GM18867 (cell line): ENCODE results near the gene NECTIN1.
A peak's percentile ranks its signal among the peaks of the same experiment; 100 is the strongest.

Experiments
- ATAC-seq: cut with Tn5 transposase; IDR thresholded peaks from one replicate; pipeline ENCODE4 v1.9.1; 2021; ENCODE audit warnings: mild to moderate bottlenecking, moderate library complexity; ENCODE audit not compliant: unreplicated experiment

The NECTIN1 gene

GRCh38 chr11:119676461-119677020 is 52.5 kb downstream of the NECTIN1 start:
- no peak for ATAC-seq

- ATAC-seq: peak; percentile 80
Measured at GRCh38 chr11:119673759-119674336, 55.2 kb downstream of the NECTIN1 start.

GRCh38 chr11:119673052-119673758 is 55.8 kb downstream of the NECTIN1 start:
- ATAC-seq: peak; percentile 8

GRCh38 chr11:119672597-119672996 is 56.4 kb downstream of the NECTIN1 start:
- no peak for ATAC-seq

GRCh38 chr11:119671561-119672015 is 57.4 kb downstream of the NECTIN1 start:
- ATAC-seq: no peak

- no peak for ATAC-seq
Measured at GRCh38 chr11:119671051-119671450, 57.9 kb downstream of the NECTIN1 start.

GRCh38 chr11:119669487-119669886 is 59.5 kb downstream of the NECTIN1 start:
- no peak for ATAC-seq

GRCh38 chr11:119668676-119669075 is 60.3 kb downstream of the NECTIN1 start:
- no peak for ATAC-seq

GRCh38 chr11:119666463-119667131 is 62.4 kb downstream of the NECTIN1 start:
- ATAC-seq: peak; percentile 79

- no peak for ATAC-seq
Measured at GRCh38 chr11:119666061-119666460, 62.9 kb downstream of the NECTIN1 start.

- ATAC-seq: no peak
Measured at GRCh38 chr11:119664701-119665420, 64.1 kb downstream of the NECTIN1 start.

GRCh38 chr11:119664063-119664572 is 64.9 kb downstream of the NECTIN1 start:
- ATAC-seq: no peak

- no peak for ATAC-seq
Measured at GRCh38 chr11:119663279-119663678, 65.7 kb downstream of the NECTIN1 start.

GRCh38 chr11:119661226-119661625 is 67.8 kb downstream of the NECTIN1 start:
- no peak for ATAC-seq

- ATAC-seq: no peak
Measured at GRCh38 chr11:119659971-119660723, 68.9 kb downstream of the NECTIN1 start.

- no peak for ATAC-seq
Measured at GRCh38 chr11:119652907-119653659, 75.9 kb downstream of the NECTIN1 start.

GRCh38 chr11:119651802-119652584 is 77.0 kb downstream of the NECTIN1 start:
- ATAC-seq: no peak

- no peak for ATAC-seq
Measured at GRCh38 chr11:119650251-119650650, 78.7 kb downstream of the NECTIN1 start.

- ATAC-seq: no peak
Measured at GRCh38 chr11:119647254-119647653, 81.7 kb downstream of the NECTIN1 start.
